ENCODE measurements around the gene CHMP4B.

The CHMP4B gene

GRCh38 chr20:33883164-33883563 is 72.0 kb downstream of the CHMP4B start:
- no peak for ATAC-seq

DNA sequence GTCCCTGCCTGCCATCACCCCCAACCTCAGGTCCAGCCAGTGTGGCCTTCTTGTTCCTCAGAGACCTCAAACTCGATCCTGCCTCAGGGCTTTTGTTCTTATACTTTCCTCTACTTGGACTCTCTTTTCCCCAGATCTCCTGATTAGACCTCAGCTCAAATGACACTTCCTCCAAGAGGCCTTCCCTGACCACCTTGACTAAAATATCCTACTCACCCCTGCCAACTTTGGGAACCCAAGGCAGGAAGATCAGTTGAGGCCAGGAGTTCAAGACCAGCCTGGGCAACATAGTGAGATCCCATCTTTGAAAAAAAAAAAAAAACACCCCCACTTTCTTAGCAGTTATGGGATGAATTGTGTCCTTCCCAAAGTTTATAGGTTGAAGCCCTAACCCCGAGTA is 73.5 kb downstream of the CHMP4B start:
- TF ChIP-seq PPARA (CRISPR knock-in tag; IDR thresholded peaks at IDR 0.05; ENCODE audit: borderline replicate concordance) = no peak
- TF ChIP-seq, protein P1, sequence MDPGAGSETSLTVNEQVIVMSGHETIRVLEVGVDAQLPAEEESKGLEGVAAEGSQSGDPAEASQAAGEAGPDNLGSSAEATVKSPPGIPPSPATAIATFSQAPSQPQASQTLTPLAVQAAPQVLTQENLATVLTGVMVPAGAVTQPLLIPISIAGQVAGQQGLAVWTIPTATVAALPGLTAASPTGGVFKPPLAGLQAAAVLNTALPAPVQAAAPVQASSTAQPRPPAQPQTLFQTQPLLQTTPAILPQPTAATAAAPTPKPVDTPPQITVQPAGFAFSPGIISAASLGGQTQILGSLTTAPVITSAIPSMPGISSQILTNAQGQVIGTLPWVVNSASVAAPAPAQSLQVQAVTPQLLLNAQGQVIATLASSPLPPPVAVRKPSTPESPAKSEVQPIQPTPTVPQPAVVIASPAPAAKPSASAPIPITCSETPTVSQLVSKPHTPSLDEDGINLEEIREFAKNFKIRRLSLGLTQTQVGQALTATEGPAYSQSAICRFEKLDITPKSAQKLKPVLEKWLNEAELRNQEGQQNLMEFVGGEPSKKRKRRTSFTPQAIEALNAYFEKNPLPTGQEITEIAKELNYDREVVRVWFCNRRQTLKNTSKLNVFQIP (CRISPR knock-in tag; IDR thresholded peaks at IDR 0.05; ENCODE audit: borderline replicate concordance, low read depth) = no peak
- no peak for TF ChIP-seq ZC3H10 (CRISPR knock-in tag; IDR thresholded peaks at IDR 0.05)
- no peak for TF ChIP-seq RARB (CRISPR knock-in tag; IDR thresholded peaks at IDR 0.05)
- no peak for TF ChIP-seq OSR1 (CRISPR knock-in tag; IDR thresholded peaks at IDR 0.05)
- ATAC-seq = no peak

More at GRCh38 chr20:33883164-33883563, 72.0 kb downstream of the CHMP4B start:
- TF ChIP-seq PATZ1 (CRISPR knock-in tag; IDR thresholded peaks at IDR 0.05; ENCODE audit: borderline replicate concordance) (no peak), PPARA (CRISPR knock-in tag; IDR thresholded peaks at IDR 0.05; ENCODE audit: borderline replicate concordance) (no peak), ARNTL (CRISPR knock-in tag; IDR thresholded peaks at IDR 0.05; ENCODE audit: borderline replicate concordance, low read depth) (no peak), SNAI2 (CRISPR knock-in tag; IDR thresholded peaks at IDR 0.05) (no peak), TOX (CRISPR knock-in tag; IDR thresholded peaks at IDR 0.05; ENCODE audit: borderline replicate concordance) (no peak), ZC3H10 (CRISPR knock-in tag; IDR thresholded peaks at IDR 0.05) (no peak)

DNA sequence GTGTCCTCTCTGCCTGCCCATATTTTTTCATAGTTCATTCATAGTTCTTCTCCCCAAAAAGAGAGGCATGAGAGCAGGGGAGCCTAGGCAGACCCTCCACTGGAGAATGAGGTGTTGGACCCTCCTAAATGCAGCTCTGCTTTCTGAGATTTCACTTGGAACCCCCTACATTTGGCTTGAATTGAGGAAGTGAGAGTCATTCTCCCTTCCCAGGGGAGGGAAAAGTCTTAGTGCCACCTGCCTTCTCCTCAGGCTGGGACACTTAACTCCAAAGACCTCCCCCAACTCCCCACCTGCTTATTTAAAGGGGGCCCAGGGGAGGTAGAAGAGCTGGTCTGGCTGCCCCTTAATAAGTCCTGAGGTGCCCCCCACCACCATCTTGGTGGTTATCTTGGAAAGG is 78.2 kb downstream of the CHMP4B start:
- ATAC-seq = no peak
- TF ChIP-seq SNAI2 (CRISPR knock-in tag; IDR thresholded peaks at IDR 0.05) (no peak), TOX (CRISPR knock-in tag; IDR thresholded peaks at IDR 0.05; ENCODE audit: borderline replicate concordance) (no peak), PPARA (CRISPR knock-in tag; IDR thresholded peaks at IDR 0.05; ENCODE audit: borderline replicate concordance) (no peak), ISL1 (CRISPR knock-in tag; IDR thresholded peaks at IDR 0.05) (no peak), CSDC2 (CRISPR knock-in tag; IDR thresholded peaks at IDR 0.05) (no peak), ZNF8 (CRISPR knock-in tag; IDR thresholded peaks at IDR 0.05) (no peak), BACH2 (CRISPR knock-in tag; IDR thresholded peaks at IDR 0.05; ENCODE audit: borderline replicate concordance) (no peak)
- TF ChIP-seq, protein P2, sequence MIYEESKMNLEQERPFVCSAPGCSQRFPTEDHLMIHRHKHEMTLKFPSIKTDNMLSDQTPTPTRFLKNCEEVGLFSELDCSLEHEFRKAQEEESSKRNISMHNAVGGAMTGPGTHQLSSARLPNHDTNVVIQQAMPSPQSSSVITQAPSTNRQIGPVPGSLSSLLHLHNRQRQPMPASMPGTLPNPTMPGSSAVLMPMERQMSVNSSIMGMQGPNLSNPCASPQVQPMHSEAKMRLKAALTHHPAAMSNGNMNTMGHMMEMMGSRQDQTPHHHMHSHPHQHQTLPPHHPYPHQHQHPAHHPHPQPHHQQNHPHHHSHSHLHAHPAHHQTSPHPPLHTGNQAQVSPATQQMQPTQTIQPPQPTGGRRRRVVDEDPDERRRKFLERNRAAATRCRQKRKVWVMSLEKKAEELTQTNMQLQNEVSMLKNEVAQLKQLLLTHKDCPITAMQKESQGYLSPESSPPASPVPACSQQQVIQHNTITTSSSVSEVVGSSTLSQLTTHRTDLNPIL (CRISPR knock-in tag; IDR thresholded peaks at IDR 0.05; ENCODE audit: low read depth) = no peak

- no peak for ATAC-seq
- TF ChIP-seq SNAI2 (CRISPR knock-in tag; IDR thresholded peaks at IDR 0.05) (no peak), PATZ1 (CRISPR knock-in tag; IDR thresholded peaks at IDR 0.05; ENCODE audit: borderline replicate concordance) (no peak), TCF4 (CRISPR knock-in tag; IDR thresholded peaks at IDR 0.05; ENCODE audit: borderline replicate concordance) (no peak), ISL1 (CRISPR knock-in tag; IDR thresholded peaks at IDR 0.05) (no peak), ZNF565 (CRISPR knock-in tag; conservative IDR thresholded peaks at IDR 0.05; ENCODE audit: low read depth) (no peak), PPARA (CRISPR knock-in tag; IDR thresholded peaks at IDR 0.05; ENCODE audit: borderline replicate concordance) (no peak), RARB (CRISPR knock-in tag; IDR thresholded peaks at IDR 0.05) (no peak), ZNF70 (CRISPR knock-in tag; IDR thresholded peaks at IDR 0.05) (no peak), ZFP3 (CRISPR knock-in tag; IDR thresholded peaks at IDR 0.05) (no peak), ZC3H10 (CRISPR knock-in tag; IDR thresholded peaks at IDR 0.05) (no peak), ZFP30 (CRISPR knock-in tag; IDR thresholded peaks at IDR 0.05) (no peak)
- TF ChIP-seq, protein P3, sequence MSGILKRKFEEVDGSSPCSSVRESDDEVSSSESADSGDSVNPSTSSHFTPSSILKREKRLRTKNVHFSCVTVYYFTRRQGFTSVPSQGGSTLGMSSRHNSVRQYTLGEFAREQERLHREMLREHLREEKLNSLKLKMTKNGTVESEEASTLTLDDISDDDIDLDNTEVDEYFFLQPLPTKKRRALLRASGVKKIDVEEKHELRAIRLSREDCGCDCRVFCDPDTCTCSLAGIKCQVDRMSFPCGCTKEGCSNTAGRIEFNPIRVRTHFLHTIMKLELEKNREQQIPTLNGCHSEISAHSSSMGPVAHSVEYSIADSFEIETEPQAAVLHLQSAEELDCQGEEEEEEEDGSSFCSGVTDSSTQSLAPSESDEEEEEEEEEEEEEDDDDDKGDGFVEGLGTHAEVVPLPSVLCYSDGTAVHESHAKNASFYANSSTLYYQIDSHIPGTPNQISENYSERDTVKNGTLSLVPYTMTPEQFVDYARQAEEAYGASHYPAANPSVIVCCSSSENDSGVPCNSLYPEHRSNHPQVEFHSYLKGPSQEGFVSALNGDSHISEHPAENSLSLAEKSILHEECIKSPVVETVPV (CRISPR knock-in tag; IDR thresholded peaks at IDR 0.05) = no peak
- TF ChIP-seq, protein P1 (CRISPR knock-in tag; IDR thresholded peaks at IDR 0.05; ENCODE audit: borderline replicate concordance, low read depth) = no peak
Measured at GRCh38 chr20:33890557-33890956, 79.4 kb downstream of the CHMP4B start.
